NT2/D1 (cell line): ENCODE measurements around the gene KIR3DL2.
"Not testable (repeated sequence)": the region's sequence is repeated elsewhere in the genome, so short reads cannot be mapped to it uniquely, and the experiment has no call there.

Source experiments
- SUZ12 ChIP-seq: IDR thresholded peaks from 2 replicates; pipeline ENCODE4 v1.6.1; 2011; ENCODE audit not compliant: insufficient read length, insufficient read depth; ENCODE audit errors: extremely low read depth
- YY1 ChIP-seq: IDR thresholded peaks from 2 replicates; pipeline ENCODE4 v1.6.1; 2011; ENCODE audit not compliant: insufficient read length, insufficient read depth
- ZNF274 ChIP-seq: IDR thresholded peaks from 2 replicates; pipeline ENCODE4 v1.6.1; 2011; ENCODE audit warnings: mild to moderate bottlenecking, low read depth, low read length

DNA sequence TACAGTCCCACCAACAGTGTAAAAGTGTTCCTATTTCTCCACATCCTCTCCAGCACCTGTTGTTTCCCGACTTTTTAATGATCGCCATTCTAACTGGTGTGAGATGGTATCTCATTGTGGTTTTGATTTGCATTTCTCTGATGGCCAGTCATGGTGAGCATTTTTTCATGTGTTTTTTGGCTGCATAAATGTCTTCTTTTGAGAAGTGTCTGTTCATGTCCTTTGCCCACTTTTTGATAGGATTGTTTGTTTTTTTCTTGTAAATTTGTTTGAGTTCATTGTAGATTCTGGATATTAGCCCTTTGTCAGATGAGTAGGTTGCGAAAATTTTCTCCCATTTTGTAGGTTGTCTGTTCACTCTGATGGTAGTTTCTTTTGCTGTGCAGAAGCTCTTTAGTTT lies 13.2 kb downstream of the KIR3DL2 start:
- TF ChIP-seq ZNF274, YY1, SUZ12: not testable (repeated sequence)
